A673 (cell line): ENCODE results near the gene CDKAL1. TPM values are rescaled to one million over a fixed set of nuclear protein-coding genes. Genes with fewer than 3 reads are reported as not detected.

Experiments used
- BruUV-seq: library from RNA; stranded (reverse); fragments of 400-500 nt; replicated peaks from 2 replicates; lab custom pipeline; 2021; lab: Mats Ljungman, UMichigan
- CTCF ChIA-PET: fragments of 300-600 bp; sonication (Branson Sonifier 250); formaldehyde crosslinking; loops from one replicate; lab custom pipeline; 2022; ENCODE audit warnings: antibody characterized with exemption; lab: Charles Lee
- POLR2A ChIA-PET: fragments of 300-600 bp; sonication (Branson Sonifier 250); formaldehyde crosslinking; loops from one replicate; lab custom pipeline; 2022; ENCODE audit warnings: antibody characterized with exemption; ENCODE audit not compliant: low non-redundant PET; lab: Charles Lee
- DNase-seq: peaks from one replicate; pipeline ENCODE4 v3.0.0-alpha.2; 2015; ENCODE audit warnings: low spot score
- H3K27ac ChIP-seq: fragments of 200-600 bp; sonication (generic); 2 replicates; pipeline ENCODE4 v1.5.1; 2016; ENCODE audit warnings: mixed run types, low read depth, mild to moderate bottlenecking, mixed read lengths, antibody characterized with exemption, low read length; ENCODE audit not compliant: poor library complexity, severe bottlenecking
- H3K27me3 ChIP-seq: fragments of 200-600 bp; sonication (generic); replicated peaks from 2 replicates; pipeline ENCODE4 v1.6.1; 2017; ENCODE audit warnings: mixed run types, low read depth, mild to moderate bottlenecking, mixed read lengths, antibody characterized with exemption, low read length; ENCODE audit not compliant: insufficient read depth, poor library complexity
- H3K36me3 ChIP-seq: fragments of 200-600 bp; sonication (generic); 2 replicates; pipeline ENCODE4 v1.6.1; 2016; ENCODE audit warnings: mixed run types, mild to moderate bottlenecking, mixed read lengths, antibody characterized with exemption, low read length; ENCODE audit not compliant: insufficient read depth, poor library complexity, severe bottlenecking
- H3K4me1 ChIP-seq: fragments of 200-600 bp; sonication (generic); 2 replicates; pipeline ENCODE4 v1.6.1; 2017; ENCODE audit warnings: mixed run types, mild to moderate bottlenecking, mixed read lengths, antibody characterized with exemption, low read length; ENCODE audit not compliant: insufficient read depth, poor library complexity, severe bottlenecking
- H3K4me3 ChIP-seq: fragments of 200-600 bp; sonication (generic); 2 replicates; pipeline ENCODE4 v1.5.1; 2016; ENCODE audit warnings: low read depth, mixed run types, mild to moderate bottlenecking, mixed read lengths, low read length; ENCODE audit not compliant: poor library complexity, severe bottlenecking
- H3K9me3 ChIP-seq: fragments of 200-600 bp; sonication (generic); 2 replicates; pipeline ENCODE4 v1.6.1; 2016; ENCODE audit warnings: mixed run types, low read depth, mild to moderate bottlenecking, mixed read lengths, antibody characterized with exemption, low read length; ENCODE audit not compliant: poor library complexity, severe bottlenecking
- CTCF ChIP-seq: fragments of 300-800, 200-600 bp; sonication (generic); conservative IDR thresholded peaks from 2 replicates; pipeline ENCODE4 v1.5.1; 2017; ENCODE audit warnings: low read depth, mild to moderate bottlenecking, antibody characterized with exemption, low read length, moderate library complexity, mixed read lengths
- EZH2 ChIP-seq: fragments of 200-600 bp; sonication (generic); IDR thresholded peaks from 2 replicates; pipeline ENCODE4 v1.6.1; 2017; ENCODE audit warnings: borderline replicate concordance, low read depth, mild to moderate bottlenecking, mixed read lengths, antibody characterized with exemption, low read length; ENCODE audit not compliant: poor library complexity, severe bottlenecking
- intact Hi-C: fragments of 100-400 bp; cut with micrococcal nuclease; formaldehyde crosslinking; loops from one replicate; pipeline ENCODE4 v1.10.0; 2022; ENCODE audit not compliant: unreplicated experiment
- total RNA-seq: library from RNA; stranded (reverse); gene quantifications from 2 replicates; pipeline ENCODE4 v1.2.3, GENCODE V29; 2021

CDKAL1 gene
- total RNA-seq, 1 experiment from 2014 or later = 35.5 TPM

- no peak overlapping the region for H3K27ac ChIP-seq
- intact Hi-C loops = no loop called here
- H3K36me3 ChIP-seq = no peaks in the 10 kb centered on the region
- H3K27me3 ChIP-seq = no peaks in the 10 kb centered on the region
- no peak overlapping the region for H3K4me3 ChIP-seq
- ChIA-PET CTCF (no interaction called here), POLR2A (no interaction called here)
- no peaks in the 10 kb centered on the region for H3K9me3 ChIP-seq
- TF ChIP-seq EZH2 = no peak
- no peak for TF ChIP-seq CTCF
- no peaks in the 10 kb centered on the region for H3K4me1 ChIP-seq
- BruUV-seq = no TSS peak
- DNase-seq = no peak
Measured at GRCh38 chr6:21213492-21213891, 679.2 kb downstream of the CDKAL1 start.

DNA sequence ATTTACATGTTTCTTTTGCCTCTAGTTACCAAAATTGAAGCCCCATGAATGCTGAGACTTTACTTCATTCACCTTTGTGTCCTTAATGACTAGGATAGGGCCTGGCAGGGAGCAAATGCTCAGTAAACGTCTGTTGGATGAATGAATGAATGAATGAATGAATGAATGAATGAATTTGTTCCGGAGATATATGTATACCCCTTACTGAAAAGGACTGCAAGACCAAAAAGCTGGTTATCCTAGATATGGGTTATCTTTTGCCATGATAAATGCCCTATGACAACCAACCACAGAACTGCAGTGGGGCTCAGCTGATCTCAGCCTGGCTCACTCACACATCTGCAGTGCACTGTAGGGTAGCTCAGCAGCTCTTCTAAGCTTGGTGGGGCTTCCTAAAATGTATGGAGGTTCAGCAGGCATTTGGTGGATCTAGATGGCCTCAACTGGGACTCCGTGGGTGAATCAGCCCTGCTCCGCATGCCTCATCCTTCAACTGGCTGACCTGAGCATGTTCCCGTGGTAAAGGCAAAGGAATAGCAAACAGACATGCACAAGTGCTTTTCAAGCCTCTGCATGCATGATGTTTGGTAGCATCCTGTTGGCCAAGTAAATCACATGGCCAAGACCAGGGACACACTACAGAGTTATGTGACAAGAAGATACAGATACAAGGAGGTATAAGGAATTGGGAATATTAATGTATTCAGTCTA lies 680.6 kb downstream of the CDKAL1 start:
- DNase-seq = no peak
- CTCF ChIA-PET = no interaction called here
- intact Hi-C loops = no loop called here
- no TSS peak for BruUV-seq
- Histone ChIP-seq H3K27ac (no peak overlapping the region), H3K4me3 (no peak overlapping the region), H3K27me3 (no peaks in the 10 kb centered on the region), H3K36me3 (no peaks in the 10 kb centered on the region), H3K4me1 (no peaks in the 10 kb centered on the region), H3K9me3 (no peaks in the 10 kb centered on the region)
- TF ChIP-seq EZH2 = no peak
- no peak for TF ChIP-seq CTCF
- POLR2A ChIA-PET = no interaction called here

- DNase-seq = no peak
- POLR2A ChIA-PET = no interaction called here
- intact Hi-C loops = no loop called here
- no peaks in the 10 kb centered on the region for H3K9me3 ChIP-seq
- H3K36me3 ChIP-seq = no peaks in the 10 kb centered on the region
- no peak overlapping the region for H3K27ac ChIP-seq
- H3K27me3 ChIP-seq = no peaks in the 10 kb centered on the region
- H3K4me3 ChIP-seq = no peak overlapping the region
- no peaks in the 10 kb centered on the region for H3K4me1 ChIP-seq
- CTCF ChIA-PET = no interaction called here
- TF ChIP-seq CTCF = no peak
- TF ChIP-seq EZH2 = no peak
- BruUV-seq = no TSS peak
Measured at GRCh38 chr6:21219241-21219640, 685.0 kb downstream of the CDKAL1 start.
